Neural cell (in vitro differentiated cells): ENCODE measurements around the gene NT5DC3. TPM values are rescaled to one million over a fixed set of nuclear protein-coding genes. Genes with fewer than 3 reads are reported as not detected.

Source experiments
- H2AFZ ChIP-seq: fragments of 200-600, 300-800 bp; sonication (generic), shearing (Covaris generic); 2 replicates; pipeline ENCODE4 v1.6.0; 2014; ENCODE audit warnings: low read depth, mild to moderate bottlenecking, antibody characterized with exemption, low read length, moderate library complexity
- H3F3A ChIP-seq: fragments of 200-600 bp; shearing (Covaris generic); 2 replicates; pipeline ENCODE4 v1.6.1; 2016; ENCODE audit warnings: mild to moderate bottlenecking, moderate library complexity, mixed read lengths, antibody characterized with exemption, low read length; ENCODE audit not compliant: insufficient read depth, poor library complexity, severe bottlenecking
- H3K27ac ChIP-seq: fragments of 200-600, 300-800 bp; sonication (generic), shearing (Covaris generic); 2 replicates; pipeline ENCODE4 v1.5.1; 2014; ENCODE audit warnings: mild to moderate bottlenecking, low read length, moderate library complexity
- H3K27me3 ChIP-seq: fragments of 300-800, 200-600 bp; sonication (generic), shearing (Covaris generic); 2 replicates; pipeline ENCODE4 v1.6.0; 2014; ENCODE audit warnings: mild to moderate bottlenecking, low read depth, low read length, moderate library complexity; ENCODE audit not compliant: insufficient read depth
- H3K36me3 ChIP-seq: fragments of 300-800, 200-600 bp; sonication (generic), shearing (Covaris generic); 2 replicates; pipeline ENCODE4 v1.5.1; 2014; ENCODE audit warnings: mild to moderate bottlenecking, antibody characterized with exemption, low read length, moderate library complexity; ENCODE audit not compliant: insufficient read depth
- H3K4me2 ChIP-seq: fragments of 300-800, 200-600 bp; sonication (generic), shearing (Covaris generic); 2 replicates; pipeline ENCODE4 v1.6.0; 2014; ENCODE audit warnings: mild to moderate bottlenecking, low read length
- H3K4me3 ChIP-seq: fragments of 300-800, 200-600 bp; sonication (generic), shearing (Covaris generic); 2 replicates; pipeline ENCODE4 v1.5.1; 2014; ENCODE audit warnings: mild to moderate bottlenecking, low read length, moderate library complexity
- H3K79me2 ChIP-seq: fragments of 200-600 bp; shearing (Covaris generic); replicated peaks from 2 replicates; pipeline ENCODE4 v1.6.0; 2014; ENCODE audit warnings: mild to moderate bottlenecking, low read length, moderate library complexity; ENCODE audit not compliant: insufficient read depth
- H3K9ac ChIP-seq: fragments of 300-800, 200-600 bp; sonication (generic), shearing (Covaris generic); 2 replicates; pipeline ENCODE4 v1.6.1; 2016; ENCODE audit warnings: mild to moderate bottlenecking, low read length, mixed read lengths
- H3K9me2 ChIP-seq: fragments of 200-600 bp; shearing (Covaris generic); 2 replicates; pipeline ENCODE4 v1.6.1; 2016; ENCODE audit warnings: mild to moderate bottlenecking, low read length, mixed read lengths; ENCODE audit not compliant: insufficient read depth
- H3K9me3 ChIP-seq: fragments of 200-600, 300-800 bp; sonication (generic), shearing (Covaris generic); 2 replicates; pipeline ENCODE4 v1.6.1; 2016; ENCODE audit warnings: mild to moderate bottlenecking, mixed run types, low read length, moderate library complexity, mixed read lengths
- H4K20me1 ChIP-seq: fragments of 200-600 bp; shearing (Covaris generic); 2 replicates; pipeline ENCODE4 v1.6.1; 2016; ENCODE audit warnings: mild to moderate bottlenecking, mixed run types; ENCODE audit not compliant: insufficient read depth
- CTCF ChIP-seq: fragments of 450-650 bp; IDR thresholded peaks from 2 replicates; pipeline ENCODE4 v1.5.1; 2014; ENCODE audit warnings: antibody characterized with exemption, mild to moderate bottlenecking, moderate library complexity; ENCODE audit not compliant: poor library complexity, severe bottlenecking
- EP300 ChIP-seq: fragments of 450-650 bp; conservative IDR thresholded peaks from 2 replicates; pipeline ENCODE4 v1.6.1; 2014; ENCODE audit warnings: antibody characterized with exemption, mild to moderate bottlenecking, moderate library complexity; ENCODE audit not compliant: poor library complexity, severe bottlenecking
- EZH2 ChIP-seq: fragments of 200-600, 300-800 bp; shearing (Covaris generic), sonication (generic); IDR thresholded peaks from 2 replicates; pipeline ENCODE4 v1.6.1; 2014; ENCODE audit warnings: antibody characterized with exemption, low read length, borderline replicate concordance, mild to moderate bottlenecking; ENCODE audit not compliant: insufficient read depth, poor library complexity, severe bottlenecking
- MXI1 ChIP-seq: fragments of 450-650 bp; conservative IDR thresholded peaks from 2 replicates; pipeline ENCODE4 v1.6.1; 2014; ENCODE audit warnings: antibody characterized with exemption, mild to moderate bottlenecking; ENCODE audit not compliant: poor library complexity, severe bottlenecking
- POLR2AphosphoS5 ChIP-seq: IDR thresholded peaks from 2 replicates; pipeline ENCODE4 v1.6.1; 2012
- RAD21 ChIP-seq: fragments of 450-650 bp; conservative IDR thresholded peaks from 2 replicates; pipeline ENCODE4 v1.6.1; 2014; ENCODE audit warnings: antibody characterized with exemption, mild to moderate bottlenecking, moderate library complexity
- REST ChIP-seq: IDR thresholded peaks from 2 replicates; pipeline ENCODE4 v1.6.1; 2012; ENCODE audit warnings: borderline replicate concordance
- SMC3 ChIP-seq: fragments of 450-650 bp; conservative IDR thresholded peaks from 2 replicates; pipeline ENCODE4 v1.6.1; 2014; ENCODE audit warnings: antibody characterized with exemption, mild to moderate bottlenecking, moderate library complexity; ENCODE audit not compliant: poor library complexity
- TAF1 ChIP-seq: IDR thresholded peaks from 2 replicates; pipeline ENCODE4 v1.6.1; 2012; ENCODE audit warnings: low read depth
- polyA plus RNA-seq: library from polyadenylated mRNA; depleted of rRNA; stranded (reverse); fragments of >200 nt; gene quantifications from 2 replicates; pipeline ENCODE4 v1.2.3, GENCODE V29; 2014

NT5DC3 gene
- polyA plus RNA-seq, 1 donor from 2014 or later = 4.0 TPM

GRCh38 chr12:103807561-103808238 is 33.3 kb downstream of the NT5DC3 start:
- H3K9me3 ChIP-seq = no peaks in the 10 kb centered on the region
- no peaks in the 10 kb centered on the region for H4K20me1 ChIP-seq
- H3K9ac ChIP-seq = no peak overlapping the region
- no peaks in the 10 kb centered on the region for H3F3A ChIP-seq
- H2AFZ ChIP-seq = no peak overlapping the region
- no peaks in the 10 kb centered on the region for H3K27me3 ChIP-seq
- H3K36me3 ChIP-seq = no peaks in the 10 kb centered on the region
- no peak overlapping the region for H3K27ac ChIP-seq
- TF ChIP-seq CTCF = no peak
- no peaks in the 10 kb centered on the region for H3K79me2 ChIP-seq
- no peak overlapping the region for H3K4me2 ChIP-seq
- H3K9me2 ChIP-seq = no peaks in the 10 kb centered on the region
- H3K4me3 ChIP-seq = no peak overlapping the region

GRCh38 chr12:103806803-103807202 is 34.2 kb downstream of the NT5DC3 start:
- Histone ChIP-seq H3F3A (no peaks in the 10 kb centered on the region), H3K27ac (no peak overlapping the region), H3K9me3 (no peaks in the 10 kb centered on the region), H3K27me3 (no peaks in the 10 kb centered on the region), H3K4me2 (no peak overlapping the region), H3K4me3 (no peak overlapping the region), H3K79me2 (no peaks in the 10 kb centered on the region), H4K20me1 (no peaks in the 10 kb centered on the region), H2AFZ (no peak overlapping the region), H3K9ac (no peak overlapping the region), H3K9me2 (no peaks in the 10 kb centered on the region), H3K36me3 (no peaks in the 10 kb centered on the region)
- TF ChIP-seq RAD21 (no peak), SMC3 (no peak), MXI1 (no peak), CTCF (no peak), REST (no peak), TAF1 (no peak), EP300 (no peak), EZH2 (no peak), POLR2AphosphoS5 (no peak)
